ENCODE data around the gene UBE2Q2.
A peak's percentile ranks its signal among the peaks of the same experiment; 100 is the strongest.

Gene UBE2Q2

DNA sequence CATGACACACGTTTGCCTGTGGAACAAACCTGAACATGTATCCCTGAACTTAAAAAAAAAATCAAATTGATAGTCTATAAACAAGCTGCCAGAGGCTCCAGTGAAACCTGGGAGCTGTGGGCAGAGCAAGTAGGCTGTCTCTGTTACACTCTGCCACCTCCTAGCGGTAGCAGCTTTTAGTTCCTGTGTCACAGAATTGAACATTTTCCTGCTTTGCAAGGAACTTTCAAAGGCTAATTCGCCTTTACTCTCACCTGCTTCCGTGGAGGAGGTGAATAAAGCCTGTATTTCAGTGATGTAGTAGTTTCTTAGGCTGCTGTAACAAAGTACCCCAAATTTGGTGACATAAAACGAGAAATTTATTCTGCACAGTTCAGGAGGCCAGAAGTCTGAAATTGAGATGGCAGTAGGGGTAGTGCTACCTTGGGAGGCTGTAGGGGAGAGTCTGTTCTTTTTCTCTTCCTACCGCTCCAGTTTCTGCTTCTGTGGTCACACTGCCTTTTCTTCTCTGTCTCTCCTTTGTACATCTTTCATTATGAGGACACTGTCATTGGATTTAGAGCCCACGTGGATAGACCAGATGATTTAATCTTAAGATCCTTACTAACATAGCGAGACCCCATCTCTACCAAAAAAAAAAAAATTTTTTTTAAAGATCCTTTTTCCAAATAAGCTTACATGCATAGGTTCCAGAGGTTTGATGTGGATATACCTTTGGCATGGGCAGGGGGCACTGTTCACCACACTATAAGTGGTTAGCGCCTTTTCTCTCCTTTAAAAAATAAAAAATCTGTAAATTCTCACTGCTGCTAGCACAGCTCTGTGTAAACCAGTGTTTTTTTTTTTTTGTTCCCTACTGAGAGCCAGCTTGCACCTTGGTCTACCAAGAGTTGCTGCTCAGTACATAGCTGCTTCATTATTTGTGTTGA lies 85.7 kb downstream of the UBE2Q2 start:
- DNase-seq (ENCODE audit: extremely low spot score) = peak; percentile 48
- ChIA-PET POLR2A (interaction anchor here (1.2 kb wide), 1 partner anchor 86 kb away, joined by 4 read pairs; the partner anchor contains the start of gene UBE2Q2), CTCF (interaction anchor here (0.5 to 1.7 kb wide), 14 partner anchors 9 to 378 kb away, joined by 3 to 14 read pairs (median 4); no protein-coding TSS in a partner anchor)
- TF ChIP-seq, protein P1, sequence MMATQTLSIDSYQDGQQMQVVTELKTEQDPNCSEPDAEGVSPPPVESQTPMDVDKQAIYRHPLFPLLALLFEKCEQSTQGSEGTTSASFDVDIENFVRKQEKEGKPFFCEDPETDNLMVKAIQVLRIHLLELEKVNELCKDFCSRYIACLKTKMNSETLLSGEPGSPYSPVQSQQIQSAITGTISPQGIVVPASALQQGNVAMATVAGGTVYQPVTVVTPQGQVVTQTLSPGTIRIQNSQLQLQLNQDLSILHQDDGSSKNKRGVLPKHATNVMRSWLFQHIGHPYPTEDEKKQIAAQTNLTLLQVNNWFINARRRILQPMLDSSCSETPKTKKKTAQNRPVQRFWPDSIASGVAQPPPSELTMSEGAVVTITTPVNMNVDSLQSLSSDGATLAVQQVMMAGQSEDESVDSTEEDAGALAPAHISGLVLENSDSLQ (IDR thresholded peaks at IDR 0.05) = no peak
- TF ChIP-seq ZNF384 (IDR thresholded peaks at IDR 0.05) (no peak), NFRKB (IDR thresholded peaks at IDR 0.05) (no peak), HDGF (IDR thresholded peaks at IDR 0.05; ENCODE audit: borderline replicate concordance) (no peak), BHLHE40 (IDR thresholded peaks at IDR 0.05; ENCODE audit: borderline replicate concordance) (no peak), ELF4 (IDR thresholded peaks at IDR 0.05) (no peak), L3MBTL2 (conservative IDR thresholded peaks at IDR 0.05) (no peak), FOXK2 (IDR thresholded peaks at IDR 0.05) (no peak), TARDBP (IDR thresholded peaks at IDR 0.05) (no peak)

DNA sequence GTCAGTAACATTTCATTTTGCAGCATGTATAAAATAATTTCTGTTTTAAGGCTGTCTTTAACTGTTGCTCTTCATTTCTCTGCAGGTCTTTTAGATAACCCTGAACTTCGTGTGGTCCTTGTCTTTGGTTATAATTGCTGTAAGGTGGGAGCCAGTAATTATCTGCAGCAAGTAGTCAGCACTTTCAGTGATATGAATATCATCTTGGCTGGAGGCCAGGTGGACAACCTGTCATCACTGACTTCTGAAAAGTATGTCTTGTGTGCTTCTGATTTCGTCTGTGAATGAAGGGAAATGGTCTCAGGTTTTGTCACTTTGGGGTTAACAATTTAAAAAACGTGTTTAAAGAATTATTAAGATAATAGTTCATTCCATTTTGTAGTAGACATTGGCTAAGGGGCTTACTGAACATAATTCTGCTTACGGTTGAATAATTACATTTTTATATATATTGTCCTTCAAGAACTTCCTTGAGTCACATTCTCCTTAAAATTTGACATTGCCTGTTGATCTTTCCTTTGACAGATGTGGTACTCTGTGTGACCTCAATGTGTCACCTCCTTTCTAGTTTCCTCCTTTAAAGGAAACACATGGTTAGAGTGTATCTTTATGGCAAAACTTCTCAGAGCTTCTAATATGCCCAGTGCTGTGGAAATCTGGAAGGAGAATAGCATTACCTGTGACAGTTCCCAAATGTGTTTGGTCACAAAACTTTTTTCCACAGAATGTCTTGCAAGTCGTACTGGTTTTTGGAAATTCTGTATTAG lies 86.7 kb downstream of the UBE2Q2 start:
- ChIA-PET CTCF (interaction anchor here (0.6 to 1.7 kb wide), 6 partner anchors 24 to 209 kb away, joined by 4 to 14 read pairs (median 5); no protein-coding TSS in a partner anchor), POLR2A (no interaction called here)
- no peak for DNase-seq (ENCODE audit: extremely low spot score)
- TF ChIP-seq NFRKB (IDR thresholded peaks at IDR 0.05) = no peak
- no peak for TF ChIP-seq CTBP1 (IDR thresholded peaks at IDR 0.05; ENCODE audit: borderline replicate concordance)
- TF ChIP-seq LEF1 (IDR thresholded peaks at IDR 0.05; ENCODE audit: borderline replicate concordance) = no peak
- TF ChIP-seq ZNF384 (IDR thresholded peaks at IDR 0.05) = no peak
- TF ChIP-seq SUZ12 (IDR thresholded peaks at IDR 0.05) = no peak
- no peak for TF ChIP-seq FOXA1 (IDR thresholded peaks at IDR 0.05)
- no peak for TF ChIP-seq SP1 (IDR thresholded peaks at IDR 0.05)
- TF ChIP-seq FOXK2 (IDR thresholded peaks at IDR 0.05) = no peak
- TF ChIP-seq TARDBP (IDR thresholded peaks at IDR 0.05) = no peak
- TF ChIP-seq, protein P1 (IDR thresholded peaks at IDR 0.05) = no peak

DNA sequence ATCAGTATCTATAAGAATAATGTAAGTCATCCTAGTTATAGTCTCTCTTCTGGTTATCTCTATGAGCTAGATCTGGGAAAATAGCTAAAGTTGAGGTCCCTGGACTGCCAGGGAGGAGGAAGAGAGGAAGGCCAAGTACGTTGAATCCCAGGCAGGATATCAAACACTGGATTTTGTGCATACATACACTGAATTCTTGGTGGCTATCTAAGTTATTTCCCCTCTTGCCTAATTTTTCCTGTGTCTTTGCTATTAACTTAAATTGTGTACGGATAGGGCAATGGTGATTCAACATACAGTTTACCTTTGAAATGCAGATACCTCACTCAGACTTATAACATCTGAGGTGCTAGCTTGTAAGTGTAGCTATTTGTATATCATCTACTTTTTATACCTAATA lies 87.6 kb downstream of the UBE2Q2 start:
- TF ChIP-seq L3MBTL2 (conservative IDR thresholded peaks at IDR 0.05) (no peak), ELF4 (IDR thresholded peaks at IDR 0.05) (no peak), NFRKB (IDR thresholded peaks at IDR 0.05) (no peak), LEF1 (IDR thresholded peaks at IDR 0.05; ENCODE audit: borderline replicate concordance) (no peak), TARDBP (IDR thresholded peaks at IDR 0.05) (no peak), SUZ12 (IDR thresholded peaks at IDR 0.05) (no peak), FOXM1 (IDR thresholded peaks at IDR 0.05; ENCODE audit: borderline replicate concordance) (no peak), SP1 (IDR thresholded peaks at IDR 0.05) (no peak), ARNT (IDR thresholded peaks at IDR 0.05) (no peak), FOXK2 (IDR thresholded peaks at IDR 0.05) (no peak), CTBP1 (IDR thresholded peaks at IDR 0.05; ENCODE audit: borderline replicate concordance) (no peak), HDGF (IDR thresholded peaks at IDR 0.05; ENCODE audit: borderline replicate concordance) (no peak), ZNF384 (IDR thresholded peaks at IDR 0.05) (no peak), FOXA1 (IDR thresholded peaks at IDR 0.05) (no peak), BHLHE40 (IDR thresholded peaks at IDR 0.05; ENCODE audit: borderline replicate concordance) (no peak)
- TF ChIP-seq, protein P1 (IDR thresholded peaks at IDR 0.05) = no peak
- CTCF ChIA-PET = interaction anchor here (1.2 to 1.6 kb wide), 2 partner anchors 9 to 122 kb away, joined by 4 to 5 read pairs; no protein-coding TSS in a partner anchor
- DNase-seq (ENCODE audit: extremely low spot score) = no peak
- POLR2A ChIA-PET = no interaction called here

DNA sequence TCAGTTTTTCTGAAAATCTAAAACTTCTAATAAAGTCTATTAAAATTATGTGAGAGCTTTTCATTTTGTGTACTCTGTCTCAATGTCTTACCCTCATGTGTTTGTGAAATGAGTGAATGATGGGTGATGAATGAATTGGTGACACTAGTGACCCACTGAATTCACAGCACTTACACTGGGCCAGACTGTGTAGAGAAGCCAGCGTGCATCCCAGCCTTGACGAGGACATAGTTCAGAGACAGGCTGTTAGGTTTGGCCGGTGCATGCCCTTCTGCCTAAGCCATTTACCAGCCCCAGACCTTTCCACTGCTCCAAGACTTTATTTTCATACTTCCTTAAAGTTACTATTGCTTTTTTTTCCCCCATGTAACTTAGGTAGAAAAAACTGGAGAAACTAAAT lies 99.2 kb downstream of the UBE2Q2 start:
- ChIA-PET POLR2A (no interaction called here), CTCF (no interaction called here)
- no peak for DNase-seq (ENCODE audit: extremely low spot score)
- TF ChIP-seq, protein P1 (IDR thresholded peaks at IDR 0.05) = no peak
- no peak for TF ChIP-seq FOXA1 (IDR thresholded peaks at IDR 0.05)
- no peak for TF ChIP-seq LEF1 (IDR thresholded peaks at IDR 0.05; ENCODE audit: borderline replicate concordance)
- no peak for TF ChIP-seq FOXM1 (IDR thresholded peaks at IDR 0.05; ENCODE audit: borderline replicate concordance)
- no peak for TF ChIP-seq HDGF (IDR thresholded peaks at IDR 0.05; ENCODE audit: borderline replicate concordance)
- no peak for TF ChIP-seq SUZ12 (IDR thresholded peaks at IDR 0.05)
- TF ChIP-seq TARDBP (IDR thresholded peaks at IDR 0.05) = no peak
- TF ChIP-seq ARNT (IDR thresholded peaks at IDR 0.05) = no peak
- TF ChIP-seq SP1 (IDR thresholded peaks at IDR 0.05) = no peak
- TF ChIP-seq NFRKB (IDR thresholded peaks at IDR 0.05) = no peak
- no peak for TF ChIP-seq BHLHE40 (IDR thresholded peaks at IDR 0.05; ENCODE audit: borderline replicate concordance)
- TF ChIP-seq CTBP1 (IDR thresholded peaks at IDR 0.05; ENCODE audit: borderline replicate concordance) = no peak
- TF ChIP-seq ELF4 (IDR thresholded peaks at IDR 0.05) = no peak
- no peak for TF ChIP-seq FOXK2 (IDR thresholded peaks at IDR 0.05)
- TF ChIP-seq ZNF384 (IDR thresholded peaks at IDR 0.05) = no peak
- TF ChIP-seq L3MBTL2 (conservative IDR thresholded peaks at IDR 0.05) = no peak
